ENCODE data around the gene DOK5. TPM values are rescaled to one million over a fixed set of nuclear protein-coding genes. Genes with fewer than 3 reads are reported as not detected.

The DOK5 gene
- total and polyA plus RNA-seq, 4 donors: 0.37 to 3.1 (median 0.46) TPM

DNA sequence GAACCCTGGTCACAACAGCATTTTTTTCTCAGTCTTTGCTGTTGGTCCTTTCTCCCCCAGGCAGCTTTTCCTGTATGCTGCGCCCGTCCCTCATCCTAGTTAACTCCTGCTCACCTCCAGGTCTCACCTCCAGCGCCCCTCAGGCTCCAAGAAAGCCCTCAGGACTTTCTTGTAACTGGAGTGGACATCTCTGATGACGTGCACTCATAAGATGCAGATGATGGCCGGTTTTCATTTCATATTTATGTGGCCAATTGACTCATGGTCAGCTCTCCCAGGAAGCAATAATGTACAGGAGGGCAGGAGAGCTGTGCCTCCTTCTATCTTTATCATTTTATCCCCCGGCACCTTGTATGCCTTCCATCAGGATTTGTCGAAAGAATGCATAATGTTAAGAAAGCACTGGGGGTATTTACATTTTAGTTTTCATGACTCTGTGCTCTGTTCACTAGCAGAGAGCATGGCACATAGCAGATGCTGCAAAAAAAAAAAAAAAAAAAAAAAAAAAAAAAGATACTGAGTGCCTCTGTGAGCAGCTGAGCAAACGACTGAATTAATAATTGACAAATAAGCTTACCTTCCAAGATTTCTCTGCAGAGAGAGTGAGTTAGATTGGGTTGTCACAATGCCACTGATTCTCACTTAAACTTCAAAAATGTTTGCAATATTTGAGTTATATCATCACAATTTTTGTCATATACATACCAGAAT lies 170.2 kb downstream of the DOK5 start:
- DNase-seq: no peak
- Histone ChIP-seq H3K27ac (ENCODE audit: low read depth in 1 of 2, low read length in 1 of 2) (no peak overlapping the region), H3K9ac (ENCODE audit: insufficient read depth in 1 of 2, low read length in 2 of 2) (no peak overlapping the region), H3K4me1 (ENCODE audit: control insufficient read depth in 5 of 5, insufficient read depth in 5 of 5, low read length in 5 of 5) (peaks cover 0 to 20% (median 0%) of the 10 kb centered on the region in 5 donors), H3K4me3 (no peak overlapping the region), H3K9me3 (ENCODE audit: control insufficient read depth in 4 of 4, insufficient read depth in 3 of 4, low read length in 3 of 4) (no peaks in the 10 kb centered on the region), H3K27me3 (ENCODE audit: control insufficient read depth in 3 of 3, insufficient read depth in 3 of 3, low read length in 2 of 3) (no peaks in the 10 kb centered on the region), H3K36me3 (ENCODE audit: control insufficient read depth in 4 of 4, insufficient read depth in 4 of 4, low read length in 4 of 4) (no peaks in the 10 kb centered on the region)
- no peak for ATAC-seq (ENCODE audit: insufficient read depth, low FRiP score)
- whole genome bisulfite sequencing, 2 donors: 54 to 62% methylated on average over 8 of the region's 8 CpGs
- TF ChIP-seq, protein P1, sequence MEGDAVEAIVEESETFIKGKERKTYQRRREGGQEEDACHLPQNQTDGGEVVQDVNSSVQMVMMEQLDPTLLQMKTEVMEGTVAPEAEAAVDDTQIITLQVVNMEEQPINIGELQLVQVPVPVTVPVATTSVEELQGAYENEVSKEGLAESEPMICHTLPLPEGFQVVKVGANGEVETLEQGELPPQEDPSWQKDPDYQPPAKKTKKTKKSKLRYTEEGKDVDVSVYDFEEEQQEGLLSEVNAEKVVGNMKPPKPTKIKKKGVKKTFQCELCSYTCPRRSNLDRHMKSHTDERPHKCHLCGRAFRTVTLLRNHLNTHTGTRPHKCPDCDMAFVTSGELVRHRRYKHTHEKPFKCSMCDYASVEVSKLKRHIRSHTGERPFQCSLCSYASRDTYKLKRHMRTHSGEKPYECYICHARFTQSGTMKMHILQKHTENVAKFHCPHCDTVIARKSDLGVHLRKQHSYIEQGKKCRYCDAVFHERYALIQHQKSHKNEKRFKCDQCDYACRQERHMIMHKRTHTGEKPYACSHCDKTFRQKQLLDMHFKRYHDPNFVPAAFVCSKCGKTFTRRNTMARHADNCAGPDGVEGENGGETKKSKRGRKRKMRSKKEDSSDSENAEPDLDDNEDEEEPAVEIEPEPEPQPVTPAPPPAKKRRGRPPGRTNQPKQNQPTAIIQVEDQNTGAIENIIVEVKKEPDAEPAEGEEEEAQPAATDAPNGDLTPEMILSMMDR (IDR thresholded peaks at IDR 0.05; ENCODE audit: control extremely low read depth, extremely low read depth): no peak

DNA sequence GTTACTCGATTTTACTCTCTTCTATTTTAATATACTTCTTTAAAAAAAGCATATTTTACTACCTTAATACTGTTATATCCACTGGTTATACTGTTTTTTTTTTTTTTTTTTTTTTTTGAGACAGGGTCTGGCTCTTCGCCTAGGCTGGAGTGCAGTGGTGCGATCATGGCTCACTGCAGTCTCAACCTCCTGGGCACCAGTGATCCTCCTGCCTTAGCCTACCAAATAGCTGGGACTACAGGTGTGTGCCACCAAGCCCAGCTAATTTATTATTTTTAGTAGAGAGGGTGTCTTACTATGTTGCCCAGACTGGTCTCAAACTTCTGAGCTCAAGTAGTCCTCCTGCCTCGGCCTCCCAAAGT lies 170.7 kb downstream of the DOK5 start:
- no peak overlapping the region for H3K9ac ChIP-seq (ENCODE audit: insufficient read depth in 1 of 2, low read length in 2 of 2)
- no peak overlapping the region for H3K27ac ChIP-seq (ENCODE audit: low read depth in 1 of 2, low read length in 1 of 2)
- no peak overlapping the region for H3K4me3 ChIP-seq
- TF ChIP-seq, protein P1 (IDR thresholded peaks at IDR 0.05; ENCODE audit: control extremely low read depth, extremely low read depth): no peak
- no peaks in the 10 kb centered on the region for H3K27me3 ChIP-seq (ENCODE audit: control insufficient read depth in 3 of 3, insufficient read depth in 3 of 3, low read length in 2 of 3)
- 65 to 81% methylated on average over 4 of the region's 4 CpGs for WGBS, 2 donors
- ATAC-seq (ENCODE audit: insufficient read depth, low FRiP score) (no peak), DNase-seq (no peak)
- H3K36me3 ChIP-seq (ENCODE audit: control insufficient read depth in 4 of 4, insufficient read depth in 4 of 4, low read length in 4 of 4): no peaks in the 10 kb centered on the region
- H3K4me1 ChIP-seq (ENCODE audit: control insufficient read depth in 5 of 5, insufficient read depth in 5 of 5, low read length in 5 of 5): peaks cover 0 to 20% (median 0%) of the 10 kb centered on the region in 5 donors
- no peaks in the 10 kb centered on the region for H3K9me3 ChIP-seq (ENCODE audit: control insufficient read depth in 4 of 4, insufficient read depth in 3 of 4, low read length in 3 of 4)

DNA sequence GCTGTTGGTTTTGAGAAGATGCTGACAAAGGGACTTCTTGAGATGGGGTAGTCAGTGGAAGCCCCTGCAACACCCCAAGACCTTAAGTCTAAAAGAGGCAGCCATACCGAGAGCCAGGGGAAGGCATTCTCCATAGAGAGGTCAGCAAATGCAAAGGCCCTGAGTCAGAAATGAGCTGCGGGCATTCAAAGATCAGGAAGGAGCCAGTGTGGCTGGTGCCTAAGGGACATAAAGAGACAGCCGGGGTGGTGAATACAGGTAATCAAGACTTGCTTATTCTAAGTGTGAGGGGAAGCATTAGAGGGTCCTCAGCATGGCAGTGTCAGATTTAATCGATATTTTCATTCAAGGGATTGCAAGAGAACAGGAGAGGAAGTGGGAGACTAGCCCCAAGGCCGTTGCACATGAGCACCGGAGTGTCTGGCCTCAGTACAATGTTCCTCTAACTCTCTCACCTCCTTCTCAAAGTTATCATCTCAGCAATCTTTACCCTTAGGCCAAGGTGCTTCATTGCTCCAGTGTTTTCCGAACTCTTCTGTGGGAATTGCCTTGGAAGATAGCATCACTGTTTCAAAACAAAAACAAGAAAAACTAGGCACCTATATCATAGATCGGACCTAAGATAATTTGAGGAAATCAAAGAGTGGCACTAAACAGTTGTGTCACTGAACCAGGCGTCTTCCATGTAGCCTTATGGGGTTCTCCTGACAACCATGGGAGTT lies 173.2 kb downstream of the DOK5 start:
- TF ChIP-seq, protein P1 (IDR thresholded peaks at IDR 0.05; ENCODE audit: control extremely low read depth, extremely low read depth): no peak
- H3K27ac ChIP-seq (ENCODE audit: low read depth in 1 of 2, low read length in 1 of 2): no peak overlapping the region
- H3K4me3 ChIP-seq: no peak overlapping the region
- no peaks in the 10 kb centered on the region for H3K9me3 ChIP-seq (ENCODE audit: control insufficient read depth in 4 of 4, insufficient read depth in 3 of 4, low read length in 3 of 4)
- WGBS, 2 donors: 75 to 81% methylated on average over 9 of the region's 9 CpGs
- H3K36me3 ChIP-seq (ENCODE audit: control insufficient read depth in 4 of 4, insufficient read depth in 4 of 4, low read length in 4 of 4): no peaks in the 10 kb centered on the region
- peaks cover 0 to 33% (median 0%) of the 10 kb centered on the region in 5 donors for H3K4me1 ChIP-seq (ENCODE audit: control insufficient read depth in 5 of 5, insufficient read depth in 5 of 5, low read length in 5 of 5)
- ATAC-seq (ENCODE audit: insufficient read depth, low FRiP score) (no peak), DNase-seq (no peak)
- no peak overlapping the region for H3K9ac ChIP-seq (ENCODE audit: insufficient read depth in 1 of 2, low read length in 2 of 2)
- no peaks in the 10 kb centered on the region for H3K27me3 ChIP-seq (ENCODE audit: control insufficient read depth in 3 of 3, insufficient read depth in 3 of 3, low read length in 2 of 3)
